GM21737 (cell line): Measurements from ENCODE around the gene ADIRF.
"Not testable (repeated sequence)": the region's sequence is repeated elsewhere in the genome, so short reads cannot be mapped to it uniquely, and the experiment has no call there.

Source experiments
- ATAC-seq: cut with Tn5 transposase; IDR thresholded peaks from one replicate; pipeline ENCODE4 v1.9.1; 2021; ENCODE audit warnings: mild to moderate bottlenecking, moderate library complexity; ENCODE audit not compliant: unreplicated experiment

The ADIRF gene

GRCh38 chr10:86945361-86946212 lies 22.7 kb upstream of the ADIRF start:
- no peak for ATAC-seq

- no peak for ATAC-seq
Observed at GRCh38 chr10:86946213-86947155, 21.8 kb upstream of the ADIRF start.

- not testable (repeated sequence) for ATAC-seq
Observed at GRCh38 chr10:86947806-86948205, 20.5 kb upstream of the ADIRF start.

DNA sequence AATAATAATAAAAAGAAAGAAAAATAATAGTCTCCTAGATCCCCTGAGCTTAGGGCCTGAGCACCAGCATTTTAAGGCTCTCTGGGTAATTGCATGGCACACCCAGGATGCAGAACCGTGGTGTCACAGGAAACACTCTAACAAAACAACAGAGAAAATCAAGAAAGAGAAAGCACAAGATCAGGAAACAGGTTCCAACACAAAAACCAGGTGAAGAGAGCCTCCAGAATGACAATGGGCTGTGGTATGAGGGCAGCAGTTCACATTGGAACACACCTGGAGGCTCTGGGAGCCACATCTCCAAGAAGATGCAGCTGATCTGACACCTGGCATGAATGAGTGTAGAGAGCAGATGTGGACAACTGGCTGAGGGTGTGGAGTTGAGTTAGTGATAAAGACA lies 17.9 kb upstream of the ADIRF start:
- ATAC-seq = no peak

GRCh38 chr10:86951184-86951761 lies 17.0 kb upstream of the ADIRF start:
- ATAC-seq = no peak

- no peak for ATAC-seq
Observed at GRCh38 chr10:86952106-86952505, 16.2 kb upstream of the ADIRF start.

GRCh38 chr10:86952697-86953096 lies 15.6 kb upstream of the ADIRF start:
- ATAC-seq = not testable (repeated sequence)

GRCh38 chr10:86953747-86954680 lies 14.3 kb upstream of the ADIRF start:
- ATAC-seq = no peak

DNA sequence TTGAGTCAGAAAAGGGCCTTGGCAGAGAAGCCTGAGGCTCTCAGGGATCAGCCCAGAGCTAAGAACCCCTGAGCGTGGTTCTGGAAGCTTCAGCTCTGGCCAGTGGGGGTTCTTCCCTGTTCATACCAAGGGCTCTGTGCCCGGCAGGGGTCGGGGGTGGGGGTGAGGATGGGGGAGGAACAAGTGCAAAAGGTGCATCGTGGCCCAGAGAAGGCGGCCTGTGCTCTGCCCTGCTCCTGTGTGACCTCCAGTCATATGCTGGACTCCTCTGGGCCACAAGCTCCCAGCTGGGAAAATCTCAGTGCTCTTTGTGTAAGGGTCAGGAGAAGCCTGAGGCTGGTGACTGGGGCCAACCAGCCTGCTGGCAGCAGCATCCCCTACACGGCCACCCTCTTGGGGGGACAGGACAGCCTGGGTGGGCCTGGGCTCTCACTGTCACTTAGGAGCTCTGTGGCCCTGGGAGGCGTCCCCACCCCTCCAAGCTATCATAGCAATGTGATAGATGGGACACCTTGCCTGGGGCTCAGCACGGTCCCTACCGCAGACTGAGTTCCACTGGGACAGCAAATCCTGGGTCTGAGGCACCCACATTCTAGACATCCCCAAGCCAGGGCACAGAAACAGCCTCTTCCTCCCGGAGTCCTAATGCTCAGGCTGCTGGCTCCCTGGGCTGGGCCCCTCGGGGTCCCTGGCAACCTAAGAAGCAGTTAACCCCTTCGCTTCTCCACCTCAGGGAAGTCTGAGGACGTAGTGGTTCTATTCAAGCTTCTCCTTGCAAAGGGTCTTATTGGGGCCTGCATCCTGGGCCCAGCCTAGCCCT lies 13.4 kb upstream of the ADIRF start:
- ATAC-seq = no peak

DNA sequence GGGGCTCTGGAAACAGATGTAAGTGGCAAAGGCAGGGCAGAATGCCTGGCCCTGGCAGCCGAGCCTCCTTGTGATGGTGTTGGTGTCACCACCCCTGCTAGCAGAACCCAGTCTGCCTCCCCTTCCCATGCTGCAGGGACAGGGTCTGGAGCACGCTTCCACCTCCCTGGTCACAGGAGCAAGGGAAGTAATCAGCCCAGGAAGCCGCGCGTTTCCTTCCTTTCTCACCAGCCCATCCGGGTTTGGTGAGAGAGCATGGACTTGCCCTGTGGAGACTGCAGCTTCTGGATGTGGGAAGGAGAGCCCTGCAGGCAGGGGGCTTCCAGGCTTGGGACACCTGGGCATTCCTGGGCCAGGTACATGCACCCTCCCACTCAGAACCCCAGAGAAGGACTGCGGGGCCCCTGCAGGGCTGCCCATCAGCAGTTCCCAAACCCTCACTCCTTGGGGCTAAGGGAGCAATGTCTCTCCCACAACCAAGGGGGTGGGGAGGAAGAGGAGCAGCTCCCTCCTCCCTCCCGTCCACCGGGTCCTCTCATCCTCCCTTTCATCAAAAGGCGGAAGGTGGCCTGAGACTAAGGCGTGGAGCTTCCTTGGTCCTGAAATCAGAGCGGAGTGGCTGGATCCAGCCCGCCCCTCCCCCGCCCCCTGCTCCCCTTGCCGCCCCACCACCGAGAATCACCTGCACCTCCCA lies 12.6 kb upstream of the ADIRF start:
- no peak for ATAC-seq

DNA sequence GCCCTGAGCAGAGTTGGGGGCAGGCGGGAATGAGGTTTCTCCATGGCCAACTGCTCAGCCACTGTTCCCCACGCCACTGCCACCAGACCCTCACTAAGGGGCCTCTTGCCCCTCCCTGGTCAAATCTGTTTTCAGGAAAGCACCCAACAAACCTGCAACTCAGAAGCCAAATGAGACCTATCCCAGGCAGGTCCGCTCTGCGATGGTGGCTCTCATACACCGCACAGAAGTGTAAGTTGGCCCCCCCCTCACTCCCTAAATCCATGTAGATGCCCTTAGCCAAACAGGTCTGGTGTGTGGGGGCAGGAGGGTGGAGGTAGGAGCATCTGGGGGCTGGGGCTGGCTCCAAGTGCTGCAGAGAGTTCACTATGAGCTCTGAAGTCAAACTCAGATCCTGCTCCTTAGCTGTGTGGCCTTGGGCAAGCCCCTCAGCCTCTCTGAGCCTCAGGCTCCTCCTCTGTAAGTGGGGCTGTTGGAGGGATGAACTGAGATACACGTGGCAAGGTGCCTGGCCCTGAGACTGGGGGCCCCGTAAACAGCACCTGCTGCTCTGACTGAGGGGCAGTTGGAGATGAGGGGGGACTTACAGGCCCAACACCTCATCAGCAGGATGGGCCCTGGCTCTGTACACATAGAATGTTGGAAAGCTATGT lies 12.0 kb upstream of the ADIRF start:
- no peak for ATAC-seq

DNA sequence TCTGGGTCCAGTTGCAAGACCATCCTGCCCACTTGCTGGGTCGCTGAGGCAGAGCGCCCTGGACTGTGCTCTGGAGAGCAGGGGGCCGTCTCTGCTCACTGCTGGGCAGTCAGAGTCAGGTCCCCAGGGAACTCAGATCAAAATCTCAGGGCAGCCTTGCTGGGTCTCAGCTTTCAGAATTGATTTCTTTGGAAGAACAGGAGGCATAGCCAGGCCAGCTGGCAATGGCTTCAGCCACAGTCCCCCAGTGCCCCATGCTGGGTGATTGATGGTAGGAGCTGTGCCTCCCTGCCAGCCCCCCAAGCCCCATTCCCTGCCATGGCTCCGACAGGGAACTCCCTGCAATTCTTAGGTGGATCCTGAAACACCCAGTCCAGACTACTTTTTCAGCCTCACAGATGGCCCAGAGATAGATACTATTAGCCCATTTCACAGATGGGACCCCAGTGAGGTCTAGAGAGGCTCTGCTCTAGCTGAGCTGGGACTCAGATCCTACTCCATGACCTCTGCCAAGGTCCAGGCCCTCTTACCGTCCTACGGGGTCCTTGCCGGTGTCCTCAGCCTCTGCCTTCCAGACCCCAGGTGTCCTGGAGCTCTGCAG lies 11.3 kb upstream of the ADIRF start:
- ATAC-seq = no peak

DNA sequence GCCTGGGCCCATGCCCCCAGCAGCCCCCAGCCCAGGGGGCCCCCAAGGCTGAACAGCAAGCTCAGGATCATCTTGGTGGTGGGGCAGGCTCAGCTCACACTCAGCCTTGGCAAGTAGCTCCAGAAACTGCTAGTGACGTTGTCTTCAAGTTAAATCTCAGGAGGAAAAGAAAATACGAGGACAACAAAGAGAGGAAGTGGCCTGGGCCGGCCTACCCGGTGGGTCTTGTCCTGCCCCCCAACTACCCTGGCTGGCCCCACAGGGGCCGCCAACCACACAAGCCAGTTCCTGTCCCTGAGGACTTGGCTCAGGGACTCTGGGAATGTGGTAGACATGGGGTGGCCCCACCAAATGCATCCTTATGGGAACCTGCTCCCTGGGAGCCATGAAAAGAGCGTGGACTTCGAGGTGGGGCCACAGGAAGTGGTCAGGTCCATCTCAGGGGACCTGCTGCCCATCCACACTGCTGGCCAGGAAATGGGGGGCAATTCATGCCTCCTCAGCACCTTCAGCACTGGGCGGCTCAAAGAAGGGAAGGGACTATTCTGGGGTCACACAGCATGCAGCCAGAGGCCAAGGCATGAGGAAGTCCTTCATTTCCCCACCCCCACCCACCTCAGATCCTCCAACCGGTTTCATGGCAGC lies 10.7 kb upstream of the ADIRF start, which contains the start of gene MMRN2:
Gene MMRN2, minus strand, starts transcription at position 145 of the 645 bp plus-strand sequence. Its CDS starts 74 bp downstream, at position 71.
- no peak for ATAC-seq

DNA sequence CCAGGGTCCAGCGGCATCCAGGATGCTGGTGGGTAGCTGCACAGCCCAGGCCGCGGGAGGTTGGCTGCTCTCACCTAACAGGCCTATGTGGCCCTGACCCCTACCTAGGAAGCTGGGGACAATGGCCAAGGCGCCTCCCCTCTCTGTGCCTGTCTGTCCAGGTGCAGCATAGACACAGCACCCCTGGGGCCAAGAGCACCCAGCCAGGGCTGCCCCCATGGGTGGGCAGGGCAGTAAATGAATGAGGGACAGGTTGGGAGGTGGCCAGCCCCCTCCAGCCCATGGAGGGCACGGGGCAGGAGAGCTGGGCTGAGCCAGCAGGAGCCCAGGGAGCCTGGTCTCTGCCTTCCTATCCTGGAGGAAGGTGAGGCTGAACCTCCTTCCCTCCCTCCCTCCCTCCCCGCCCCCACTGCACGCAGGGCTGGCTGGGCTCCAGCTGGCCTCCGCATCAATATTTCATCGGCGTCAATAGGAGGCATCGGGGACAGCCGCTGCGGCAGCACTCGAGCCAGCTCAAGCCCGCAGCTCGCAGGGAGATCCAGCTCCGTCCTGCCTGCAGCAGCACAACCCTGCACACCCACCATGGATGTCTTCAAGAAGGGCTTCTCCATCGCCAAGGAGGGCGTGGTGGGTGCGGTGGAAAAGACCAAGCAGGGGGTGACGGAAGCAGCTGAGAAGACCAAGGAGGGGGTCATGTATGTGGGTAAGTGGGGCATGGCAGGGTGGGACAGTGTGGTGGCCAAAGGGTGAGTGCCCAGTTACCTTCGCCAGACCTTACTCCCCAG lies 10.0 kb upstream of the ADIRF start, which contains the start of gene SNCG:
Gene SNCG, plus strand, starts transcription at position 484 of the 785 bp plus-strand sequence. Its CDS starts 99 bp downstream, at position 583.
- ATAC-seq = no peak

GRCh38 chr10:86958901-86959736 lies 9.2 kb upstream of the ADIRF start:
- ATAC-seq = no peak

GRCh38 chr10:86959737-86960002 lies 8.6 kb upstream of the ADIRF start:
- ATAC-seq = no peak
